ENCODE data around the gene KLC1. TPM values are rescaled to one million over a fixed set of nuclear protein-coding genes. Genes with fewer than 3 reads are reported as not detected.

The KLC1 gene
- total and polyA plus RNA-seq, 2 donors (not counting 1 experiment from before 2014, with no cell fraction given): 102 to 243 TPM

- Histone ChIP-seq H3K27me3 (replicated peaks in 1 of 4; ENCODE audit: control extremely low read depth in 1 of 4, control insufficient read depth in 3 of 4, insufficient read depth in 4 of 4, low read length in 3 of 4) (no peaks in the 10 kb centered on the region), H4K20me1 (ENCODE audit: control insufficient read depth, insufficient read depth, low read length, poor library complexity, severe bottlenecking) (peaks cover 31% of the 10 kb centered on the region), H3K9me3 (ENCODE audit: control extremely low read depth in 1 of 3, control insufficient read depth in 2 of 3, insufficient read depth in 1 of 3, low read length in 2 of 3) (no peaks in the 10 kb centered on the region), H3K4me1 (ENCODE audit: control insufficient read depth in 2 of 2, insufficient read depth in 2 of 2, low read length in 2 of 2) (no peaks in the 10 kb centered on the region), H3K36me3 (replicated peaks in 1 of 2; ENCODE audit: control extremely low read depth in 1 of 2, control insufficient read depth in 1 of 2, extremely low read depth in 1 of 2, insufficient read depth in 2 of 2, low read length in 1 of 2) (peaks cover 10 to 60% of the 10 kb centered on the region in 2 experiments), H3K79me2 (ENCODE audit: control insufficient read depth, insufficient read depth, low read length) (peaks cover 22% of the 10 kb centered on the region), H3K4me3 (ENCODE audit: control extremely low read depth in 1 of 5, extremely low read depth in 1 of 5, insufficient read depth in 1 of 5, low read depth in 2 of 5, low read length in 4 of 5) (no peak overlapping the region), H2AFZ (ENCODE audit: insufficient read depth, low read depth, low read length, poor library complexity, severe bottlenecking) (no peak overlapping the region), H3K4me2 (replicated peaks; ENCODE audit: low read depth, low read length, poor library complexity, severe bottlenecking) (no peak overlapping the region), H3K27ac (ENCODE audit: low read length in 2 of 2) (no peak overlapping the region), H3K9ac (ENCODE audit: low read length) (no peak overlapping the region)
- intact Hi-C loops (cut with micrococcal nuclease): no loop called here
- Mint-ChIP-seq H3K27me3 (no peaks in the 10 kb centered on the region), H3K4me3 (no peak overlapping the region), H3K4me1 (no peaks in the 10 kb centered on the region), H3K9me3 (ENCODE audit: insufficient read depth) (no peaks in the 10 kb centered on the region), H3K27ac (no peak overlapping the region)
- TF ChIP-seq, protein P1, sequence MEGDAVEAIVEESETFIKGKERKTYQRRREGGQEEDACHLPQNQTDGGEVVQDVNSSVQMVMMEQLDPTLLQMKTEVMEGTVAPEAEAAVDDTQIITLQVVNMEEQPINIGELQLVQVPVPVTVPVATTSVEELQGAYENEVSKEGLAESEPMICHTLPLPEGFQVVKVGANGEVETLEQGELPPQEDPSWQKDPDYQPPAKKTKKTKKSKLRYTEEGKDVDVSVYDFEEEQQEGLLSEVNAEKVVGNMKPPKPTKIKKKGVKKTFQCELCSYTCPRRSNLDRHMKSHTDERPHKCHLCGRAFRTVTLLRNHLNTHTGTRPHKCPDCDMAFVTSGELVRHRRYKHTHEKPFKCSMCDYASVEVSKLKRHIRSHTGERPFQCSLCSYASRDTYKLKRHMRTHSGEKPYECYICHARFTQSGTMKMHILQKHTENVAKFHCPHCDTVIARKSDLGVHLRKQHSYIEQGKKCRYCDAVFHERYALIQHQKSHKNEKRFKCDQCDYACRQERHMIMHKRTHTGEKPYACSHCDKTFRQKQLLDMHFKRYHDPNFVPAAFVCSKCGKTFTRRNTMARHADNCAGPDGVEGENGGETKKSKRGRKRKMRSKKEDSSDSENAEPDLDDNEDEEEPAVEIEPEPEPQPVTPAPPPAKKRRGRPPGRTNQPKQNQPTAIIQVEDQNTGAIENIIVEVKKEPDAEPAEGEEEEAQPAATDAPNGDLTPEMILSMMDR (IDR thresholded peaks at IDR 0.05): no peak
- no peak for TF ChIP-seq EZH2 (IDR thresholded peaks at IDR 0.05; ENCODE audit: borderline replicate concordance, insufficient read depth, low read depth, low read length, poor library complexity, severe bottlenecking)
- 98% methylated on average over 10 of the region's 13 CpGs for WGBS (ENCODE audit: insufficient coverage)
- POLR2A ChIA-PET: no interaction called here
- CTCF ChIA-PET: no interaction called here
- DNase-seq (no peak), ATAC-seq (ENCODE audit: low read depth) (no peak)
Measured at GRCh38 chr14:103663506-103663905, 34.5 kb downstream of the KLC1 start.

- Histone ChIP-seq H3K9me3 (ENCODE audit: control extremely low read depth in 1 of 3, control insufficient read depth in 2 of 3, insufficient read depth in 1 of 3, low read length in 2 of 3) (no peaks in the 10 kb centered on the region), H3K27me3 (replicated peaks in 1 of 4; ENCODE audit: control extremely low read depth in 1 of 4, control insufficient read depth in 3 of 4, insufficient read depth in 4 of 4, low read length in 3 of 4) (no peaks in the 10 kb centered on the region), H4K20me1 (ENCODE audit: control insufficient read depth, insufficient read depth, low read length, poor library complexity, severe bottlenecking) (peaks cover 16% of the 10 kb centered on the region), H3K4me1 (ENCODE audit: control insufficient read depth in 2 of 2, insufficient read depth in 2 of 2, low read length in 2 of 2) (no peaks in the 10 kb centered on the region), H3K9ac (ENCODE audit: low read length) (no peak overlapping the region), H3K79me2 (ENCODE audit: control insufficient read depth, insufficient read depth, low read length) (peaks cover 10% of the 10 kb centered on the region), H2AFZ (ENCODE audit: insufficient read depth, low read depth, low read length, poor library complexity, severe bottlenecking) (no peak overlapping the region), H3K36me3 (replicated peaks in 1 of 2; ENCODE audit: control extremely low read depth in 1 of 2, control insufficient read depth in 1 of 2, extremely low read depth in 1 of 2, insufficient read depth in 2 of 2, low read length in 1 of 2) (peaks cover under 1 to 68% of the 10 kb centered on the region in 2 experiments), H3K4me3 (ENCODE audit: control extremely low read depth in 1 of 5, extremely low read depth in 1 of 5, insufficient read depth in 1 of 5, low read depth in 2 of 5, low read length in 4 of 5) (no peak overlapping the region), H3K27ac (ENCODE audit: low read length in 2 of 2) (no peak overlapping the region), H3K4me2 (replicated peaks; ENCODE audit: low read depth, low read length, poor library complexity, severe bottlenecking) (no peak overlapping the region)
- ChIA-PET CTCF (no interaction called here), POLR2A (no interaction called here)
- Mint-ChIP-seq H3K4me3 (no peak overlapping the region), H3K27ac (no peak overlapping the region), H3K9me3 (ENCODE audit: insufficient read depth) (no peaks in the 10 kb centered on the region), H3K4me1 (no peaks in the 10 kb centered on the region), H3K27me3 (no peaks in the 10 kb centered on the region)
- intact Hi-C loops (cut with micrococcal nuclease): no loop called here
- ATAC-seq (ENCODE audit: low read depth) (no peak), DNase-seq (no peak)
- 100% methylated on average over 1 of the region's 4 CpGs for WGBS (ENCODE audit: insufficient coverage)
- TF ChIP-seq, protein P1 (IDR thresholded peaks at IDR 0.05): no peak
- TF ChIP-seq EZH2 (IDR thresholded peaks at IDR 0.05; ENCODE audit: borderline replicate concordance, insufficient read depth, low read depth, low read length, poor library complexity, severe bottlenecking): no peak
Measured at GRCh38 chr14:103667671-103668070, 38.7 kb downstream of the KLC1 start.

Measured in B cell (primary cell).